ENCODE results near the gene LRMDA. TPM values are rescaled to one million over a fixed set of nuclear protein-coding genes. Genes with fewer than 3 reads are reported as not detected.
A peak's percentile ranks its signal among the peaks of the same experiment; 100 is the strongest.

Gene LRMDA
- total RNA-seq, 4 donors from 2014 or later: 9.8 to 18.6 (median 15.8) TPM

- no peak for DNase-seq (ENCODE audit: low spot score in 2 of 2)
- no peak for TF ChIP-seq CTCF (IDR thresholded peaks at IDR 0.05)
- TF ChIP-seq POLR2A (IDR thresholded peaks at IDR 0.05): no peak
- no peak for TF ChIP-seq EP300 (IDR thresholded peaks at IDR 0.05)
- Histone ChIP-seq H3K27ac (peak overlapping the region in 2 of 4 donors; percentile 57 to 87), H3K4me1 (peaks cover 0 to 52% (median 6%) of the 10 kb centered on the region in 4 donors), H3K9me3 (no peaks in the 10 kb centered on the region), H3K27me3 (no peaks in the 10 kb centered on the region), H3K36me3 (no peaks in the 10 kb centered on the region), H3K4me3 (no peak overlapping the region)
- WGBS, 2 donors: 87 to 90% methylated on average over 5 of the region's 5 CpGs
Measured at GRCh38 chr10:75429159-75429827, 2.1 kb upstream of the LRMDA start.

GRCh38 chr10:75430000-75430763 is 1.2 kb upstream of the LRMDA start:
- TF ChIP-seq EP300 (IDR thresholded peaks at IDR 0.05) (no peak), POLR2A (IDR thresholded peaks at IDR 0.05) (no peak), CTCF (IDR thresholded peaks at IDR 0.05) (no peak)
- no peaks in the 10 kb centered on the region for H3K36me3 ChIP-seq
- DNase-seq (ENCODE audit: low spot score in 2 of 2): peak in 1 of 2 donors; percentile 26
- no peaks in the 10 kb centered on the region for H3K27me3 ChIP-seq
- 43 to 50% methylated on average over 9 of the region's 9 CpGs for WGBS, 2 donors
- H3K4me1 ChIP-seq: peaks cover 0 to 52% (median 6%) of the 10 kb centered on the region in 4 donors
- H3K9me3 ChIP-seq: no peaks in the 10 kb centered on the region
- H3K4me3 ChIP-seq: peak overlapping the region in 2 of 4 donors; percentile 50 to 75
- peak overlapping the region in 3 of 4 donors; percentile 72 to 88 (median 87) for H3K27ac ChIP-seq

- no peaks in the 10 kb centered on the region for H3K36me3 ChIP-seq
- WGBS, 2 donors: 67 to 74% methylated on average over 5 of the region's 5 CpGs
- DNase-seq (ENCODE audit: low spot score in 2 of 2): no peak
- H3K27me3 ChIP-seq: no peaks in the 10 kb centered on the region
- peak overlapping the region; percentile 50 to 84 (median 65) for H3K4me3 ChIP-seq
- peak overlapping the region in 2 of 4 donors; percentile 72 to 88 for H3K27ac ChIP-seq
- peaks cover 0 to 52% (median 6%) of the 10 kb centered on the region in 4 donors for H3K4me1 ChIP-seq
- TF ChIP-seq CTCF (IDR thresholded peaks at IDR 0.05): no peak
- no peak for TF ChIP-seq POLR2A (IDR thresholded peaks at IDR 0.05)
- no peak for TF ChIP-seq EP300 (IDR thresholded peaks at IDR 0.05)
- no peaks in the 10 kb centered on the region for H3K9me3 ChIP-seq
Measured at GRCh38 chr10:75432176-75432575, 752 bp downstream of the LRMDA start.

GRCh38 chr10:75432763-75433162 is 1.3 kb downstream of the LRMDA start:
- Histone ChIP-seq H3K27me3 (no peaks in the 10 kb centered on the region), H3K4me3 (no peak overlapping the region), H3K27ac (no peak overlapping the region), H3K36me3 (no peaks in the 10 kb centered on the region), H3K9me3 (no peaks in the 10 kb centered on the region), H3K4me1 (peaks cover 0 to 48% (median 6%) of the 10 kb centered on the region in 4 donors)
- WGBS, 2 donors: 53 to 58% methylated on average over 5 of the region's 5 CpGs
- TF ChIP-seq POLR2A (IDR thresholded peaks at IDR 0.05) (no peak), CTCF (IDR thresholded peaks at IDR 0.05) (no peak), EP300 (IDR thresholded peaks at IDR 0.05) (no peak)
- no peak for DNase-seq (ENCODE audit: low spot score in 2 of 2)

- H3K4me1 ChIP-seq: peaks cover 0 to 44% (median 6%) of the 10 kb centered on the region in 4 donors
- 74 to 80% methylated on average over 8 of the region's 8 CpGs for WGBS, 2 donors
- H3K27me3 ChIP-seq: no peaks in the 10 kb centered on the region
- TF ChIP-seq EP300 (IDR thresholded peaks at IDR 0.05): no peak
- TF ChIP-seq POLR2A (IDR thresholded peaks at IDR 0.05): no peak
- TF ChIP-seq CTCF (IDR thresholded peaks at IDR 0.05): no peak
- DNase-seq (ENCODE audit: low spot score in 2 of 2): no peak
- H3K9me3 ChIP-seq: no peaks in the 10 kb centered on the region
- no peaks in the 10 kb centered on the region for H3K36me3 ChIP-seq
- no peak overlapping the region for H3K4me3 ChIP-seq
- no peak overlapping the region for H3K27ac ChIP-seq
Measured at GRCh38 chr10:75433216-75433615, 1.8 kb downstream of the LRMDA start.

All from tibial nerve (tissue), 4 donors.